KBM-7 (cell line): ENCODE results near the gene FNTB.
"Not testable (repeated sequence)": the region's sequence is repeated elsewhere in the genome, so short reads cannot be mapped to it uniquely, and the experiment has no call there.

Experiments used
- DNase-seq: peaks from one replicate; pipeline ENCODE4 v3.0.0-alpha.2; 2015
- in situ Hi-C: fragments of 300-500 bp; cut with MboI; formaldehyde crosslinking; loops from 2 replicates; pipeline ENCODE4 v1.14.3; 2020; ENCODE audit warnings: low sequenced_read_pairs, low pct_unique_long_range_greater_than_20kb, mixed read lengths

FNTB gene

DNA sequence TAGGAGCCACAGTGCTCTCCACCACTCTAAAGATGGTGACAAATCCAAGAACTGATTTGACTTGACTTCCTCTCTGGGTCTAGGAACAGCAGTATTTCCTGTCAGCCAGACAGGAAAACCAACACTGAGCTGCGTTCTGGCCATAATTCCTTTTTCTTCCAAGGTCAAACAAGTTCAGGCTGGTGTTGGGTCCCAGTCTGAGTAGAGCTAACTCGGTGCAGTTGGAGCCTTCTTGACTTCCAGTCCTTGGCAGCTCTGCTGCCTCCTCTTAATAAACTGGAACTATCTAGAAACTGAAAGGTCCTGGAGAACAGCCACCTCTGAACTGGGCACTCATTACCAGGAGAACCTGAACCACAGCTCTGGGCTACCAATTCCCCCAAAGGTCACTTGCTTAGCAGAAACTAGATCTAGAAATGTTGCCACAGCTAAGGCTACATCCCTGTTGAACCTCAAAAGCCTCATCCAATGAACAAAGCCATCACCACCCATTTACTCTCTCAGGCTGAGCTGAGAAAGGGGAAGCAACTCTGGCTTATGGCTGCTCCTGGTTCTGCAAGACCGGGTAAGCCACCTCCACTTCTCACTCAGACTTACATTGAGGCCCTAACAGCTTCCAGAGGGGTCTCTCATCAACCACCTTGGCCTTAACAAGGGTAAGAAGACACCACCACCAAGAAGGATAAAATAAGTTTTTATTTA is 87.9 kb downstream of the FNTB start:
- DNase-seq: peak; percentile 84
- in situ Hi-C loops: no loop called here

DNA sequence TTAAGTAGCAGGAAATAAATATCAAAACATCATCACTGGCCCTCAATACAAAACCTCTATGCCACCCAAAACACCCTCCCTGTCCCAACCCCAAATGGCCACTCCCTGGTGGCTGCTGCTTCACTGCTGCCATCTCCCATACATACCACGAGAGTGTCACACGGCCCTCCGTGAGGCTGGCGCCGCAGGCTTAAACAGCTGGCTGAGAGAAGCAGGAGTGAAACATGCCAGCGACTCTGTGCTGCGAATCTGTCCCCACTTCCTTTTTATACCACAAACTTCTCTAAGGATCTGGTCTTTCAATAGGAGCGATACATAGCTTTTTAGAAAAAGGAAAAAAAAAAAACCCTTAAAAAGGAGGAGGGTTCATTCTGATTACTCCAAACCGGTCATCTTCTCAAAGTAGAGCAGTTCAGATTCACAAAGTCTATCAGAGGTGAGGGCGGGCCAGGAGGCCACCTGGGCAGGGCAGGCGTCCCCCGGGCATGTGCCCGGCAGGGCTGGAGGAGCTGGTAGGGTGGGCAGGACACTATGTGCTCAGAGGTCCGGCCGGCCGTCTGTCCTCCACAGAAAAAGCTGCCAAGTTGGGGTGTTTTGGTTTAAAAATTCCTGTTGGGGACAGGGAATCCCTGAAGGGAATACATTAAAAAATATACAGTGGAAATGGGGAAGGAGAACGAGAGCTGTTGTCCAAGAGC is 89.1 kb downstream of the FNTB start:
- in situ Hi-C loops: no loop called here
- peak; percentile 73 for DNase-seq

DNA sequence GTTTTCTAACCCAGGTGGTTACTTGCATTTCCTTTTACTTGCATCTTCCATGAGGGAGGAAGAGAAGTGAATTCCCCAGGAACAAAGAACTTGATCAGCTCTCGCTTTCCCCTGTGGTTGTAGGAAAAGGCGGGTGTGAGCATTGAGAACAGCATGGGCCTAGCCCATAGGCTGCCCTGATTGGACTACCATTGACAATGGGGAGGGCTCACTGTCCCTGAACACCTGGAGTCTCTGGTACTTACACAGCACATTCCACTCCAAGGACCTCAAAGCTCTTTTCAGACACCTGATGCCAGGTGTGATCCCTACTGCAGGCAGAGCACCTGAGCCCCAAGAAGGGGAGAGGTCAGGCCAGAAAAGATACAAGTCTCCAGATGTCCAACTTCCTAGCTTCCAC is 90.6 kb downstream of the FNTB start:
- DNase-seq: no peak
- in situ Hi-C loops: no loop called here

DNA sequence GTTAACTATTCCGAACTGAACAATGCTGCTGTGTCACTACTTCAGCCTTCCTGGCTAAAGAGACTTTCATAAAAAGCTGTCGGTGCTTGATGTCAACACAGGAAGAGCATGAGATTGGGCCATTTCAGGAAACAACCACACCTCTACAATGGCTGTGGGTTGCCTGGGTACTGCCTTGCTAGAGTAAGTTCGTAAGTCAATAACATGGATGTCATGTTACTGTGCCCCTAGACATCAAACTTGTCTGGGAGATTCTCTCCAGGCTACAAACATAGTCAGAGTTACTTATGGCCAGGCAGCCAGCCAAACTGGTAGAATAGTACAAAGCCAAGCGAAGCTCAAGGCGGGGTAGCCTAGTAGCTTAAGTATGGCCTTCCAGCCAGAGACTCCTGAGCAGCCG is 92.5 kb downstream of the FNTB start:
- no peak for DNase-seq
- in situ Hi-C loops: no loop called here

DNA sequence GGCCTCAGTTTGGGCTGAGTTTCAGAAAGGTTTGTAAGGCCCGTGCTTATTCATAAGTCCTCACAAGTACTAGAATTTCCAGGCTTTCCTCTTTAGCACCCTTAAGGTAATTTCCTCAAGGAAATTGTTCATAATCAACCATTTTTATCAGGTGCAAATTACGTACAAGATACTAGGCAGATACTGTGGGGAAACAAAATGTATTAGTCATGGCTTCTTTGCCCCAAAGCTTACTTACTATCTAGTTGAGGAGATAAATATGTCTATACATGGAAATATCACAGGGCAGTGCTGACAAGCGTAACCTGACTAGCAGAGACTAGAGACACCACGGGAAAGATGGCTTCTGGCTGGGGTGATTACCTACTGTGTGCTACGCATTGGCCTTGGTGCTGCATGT is 93.1 kb downstream of the FNTB start:
- no peak for DNase-seq
- in situ Hi-C loops: no loop called here

DNA sequence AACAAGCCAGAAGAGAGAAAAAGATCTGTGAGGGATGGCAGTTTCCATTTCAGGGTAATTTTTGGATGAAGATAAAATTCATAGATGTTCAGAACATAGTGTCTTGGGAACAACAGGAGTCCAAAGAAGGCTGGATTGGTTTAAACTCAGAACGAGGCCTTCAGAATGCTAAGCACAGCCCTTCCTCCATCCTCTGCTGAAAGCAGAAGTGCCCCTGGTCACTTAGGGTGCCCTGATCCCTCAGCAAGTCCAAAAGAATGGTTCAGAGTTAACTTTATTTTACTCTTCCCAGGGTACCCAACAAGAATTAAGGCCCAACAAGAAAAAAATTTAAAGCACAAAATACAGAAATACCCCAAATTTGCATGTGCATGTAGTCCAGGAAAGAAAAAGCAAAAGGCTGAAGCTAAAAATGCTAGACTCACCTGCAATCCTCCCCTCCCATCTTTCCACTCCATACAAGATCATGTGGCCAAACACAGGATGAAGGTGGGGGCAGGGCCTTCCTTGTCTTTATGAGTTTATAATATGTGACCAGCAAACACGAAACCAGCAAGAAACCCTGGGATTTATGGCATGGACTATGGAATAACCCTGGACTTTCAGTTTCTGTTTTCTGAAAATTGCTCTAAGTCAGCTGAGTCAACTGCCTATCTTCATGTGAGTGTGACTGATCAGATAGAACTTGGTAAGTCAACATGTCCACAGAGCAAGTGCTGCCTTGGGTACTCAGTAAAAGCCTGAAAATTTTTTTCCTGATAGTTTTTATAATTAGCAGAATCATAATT is 94.5 kb downstream of the FNTB start:
- DNase-seq: no peak

DNA sequence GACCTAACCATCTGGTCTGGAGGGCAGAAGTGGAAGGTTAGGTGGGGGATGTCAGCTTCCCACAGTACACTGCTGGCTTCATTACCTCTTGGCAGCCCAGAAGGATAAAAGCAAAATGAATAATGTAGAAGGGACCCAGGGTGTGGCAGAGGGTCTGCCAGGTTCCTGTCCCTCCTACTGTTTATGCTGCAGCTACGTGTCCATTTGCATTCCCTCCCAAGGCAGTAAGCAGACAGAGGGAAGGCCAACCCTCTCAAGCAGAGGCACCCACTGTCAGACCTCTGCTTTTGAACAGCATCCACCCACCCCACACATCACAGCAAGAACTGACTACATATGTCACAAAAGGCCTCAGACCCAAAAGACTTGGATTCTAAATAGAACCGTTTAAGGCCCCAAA is 96.2 kb downstream of the FNTB start:
- in situ Hi-C loops: no loop called here
- DNase-seq: no peak

More for the DNA sequence above, 94.5 kb downstream of the FNTB start:
- in situ Hi-C loops: no loop called here

DNA sequence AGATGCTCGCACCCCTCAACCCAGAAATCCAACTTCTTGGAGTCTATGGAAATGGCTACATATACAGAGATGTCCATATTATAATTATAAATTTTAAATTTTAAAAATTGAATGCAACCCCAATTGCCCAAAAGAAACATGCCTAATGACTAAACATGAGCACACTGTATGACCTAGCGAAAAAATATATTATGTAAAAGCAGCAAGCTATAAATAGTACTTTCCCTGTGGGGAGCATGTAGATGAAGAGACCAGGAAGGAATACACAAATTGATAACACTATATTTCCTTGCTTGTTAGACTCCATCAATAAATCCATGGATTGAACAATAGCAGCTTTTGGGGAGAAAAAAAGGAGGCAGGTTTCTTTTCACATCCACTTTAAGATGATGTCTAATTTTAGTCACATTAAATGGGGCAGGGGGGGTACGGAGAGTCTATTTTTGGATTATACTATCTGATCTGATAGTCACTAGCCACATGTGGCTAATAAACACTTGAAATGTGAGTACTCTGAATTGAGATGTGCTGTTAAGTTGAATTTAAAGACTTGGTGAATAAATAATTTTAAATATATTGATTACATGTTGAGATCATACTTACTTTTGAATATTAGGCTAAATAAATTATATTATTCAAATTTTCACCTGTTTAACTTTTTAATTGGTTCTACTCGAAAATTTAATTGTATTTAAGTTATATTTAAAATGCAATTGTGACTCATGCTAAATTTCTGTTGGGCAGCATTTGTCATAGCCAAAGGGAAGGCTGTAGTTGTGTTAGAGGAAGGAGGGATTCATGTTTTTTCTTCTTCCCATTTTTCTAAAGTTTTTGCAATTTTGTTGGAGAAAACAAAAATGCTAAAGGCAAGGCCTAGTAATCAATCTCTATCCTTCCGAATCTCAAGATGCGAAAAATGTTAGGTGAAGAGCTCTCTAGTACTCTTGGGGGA is 98.1 kb downstream of the FNTB start:
- in situ Hi-C loops: no loop called here
- DNase-seq: no peak

DNA sequence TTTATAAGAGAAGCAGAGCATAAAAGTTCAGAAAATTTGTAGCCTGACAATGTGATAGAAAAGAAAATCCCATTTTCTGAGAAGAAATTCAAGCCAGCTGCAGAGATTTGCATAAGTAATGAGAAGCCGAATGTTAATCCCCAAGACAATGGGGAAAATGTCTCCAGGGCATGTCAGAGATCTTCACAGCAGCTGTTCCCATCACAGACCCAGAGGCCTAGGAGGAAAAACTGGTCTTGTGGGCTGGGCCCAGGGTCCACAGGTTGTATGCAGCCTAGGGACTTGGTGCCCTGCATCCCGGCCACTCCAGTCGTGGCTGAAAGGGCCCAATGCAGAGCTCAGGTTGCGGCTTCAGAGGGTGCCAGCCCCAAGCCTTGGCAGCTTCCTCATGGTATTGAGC is 100.0 kb downstream of the FNTB start:
- in situ Hi-C loops, DNase-seq: not testable (repeated sequence)

DNA sequence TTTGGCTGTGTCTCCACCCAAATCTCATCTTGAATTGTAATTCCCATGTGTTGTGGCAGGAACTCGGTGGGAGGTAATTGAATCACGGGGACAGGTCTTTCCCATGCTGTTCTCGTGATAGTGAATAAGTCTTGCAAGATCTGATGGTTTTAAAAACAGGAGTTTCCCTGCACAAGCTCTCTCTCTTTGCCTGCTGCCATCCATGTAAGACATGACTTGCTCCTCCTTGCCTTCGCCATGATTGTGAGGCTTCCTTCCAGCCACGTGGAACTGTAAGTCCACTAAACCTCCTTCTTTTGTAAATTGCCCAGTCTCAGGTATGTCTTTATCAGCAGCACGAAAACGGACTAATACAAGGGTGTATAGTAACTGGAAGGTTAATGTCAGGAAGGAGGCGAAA is 101.1 kb downstream of the FNTB start:
- DNase-seq, in situ Hi-C loops: not testable (repeated sequence)

DNA sequence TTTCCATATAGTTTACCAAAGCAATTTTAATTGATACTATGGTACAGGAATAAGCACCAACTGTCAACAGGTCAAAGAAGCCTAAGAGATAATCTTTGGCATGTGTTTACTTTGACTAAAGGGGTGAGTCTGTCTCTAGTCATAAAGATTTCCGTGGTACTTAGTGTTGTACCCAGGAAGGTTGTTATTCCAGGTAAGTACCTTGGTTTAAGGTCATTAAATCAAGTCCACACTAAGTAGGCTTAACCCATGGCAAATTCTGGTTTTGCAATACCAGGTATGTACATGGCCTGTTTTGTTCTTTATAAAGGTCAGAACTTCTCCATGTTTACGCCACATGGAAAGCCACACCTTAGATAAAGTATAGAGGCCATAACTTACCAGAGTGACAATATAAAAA is 105.7 kb downstream of the FNTB start:
- in situ Hi-C loops: no loop called here
- DNase-seq: no peak

DNA sequence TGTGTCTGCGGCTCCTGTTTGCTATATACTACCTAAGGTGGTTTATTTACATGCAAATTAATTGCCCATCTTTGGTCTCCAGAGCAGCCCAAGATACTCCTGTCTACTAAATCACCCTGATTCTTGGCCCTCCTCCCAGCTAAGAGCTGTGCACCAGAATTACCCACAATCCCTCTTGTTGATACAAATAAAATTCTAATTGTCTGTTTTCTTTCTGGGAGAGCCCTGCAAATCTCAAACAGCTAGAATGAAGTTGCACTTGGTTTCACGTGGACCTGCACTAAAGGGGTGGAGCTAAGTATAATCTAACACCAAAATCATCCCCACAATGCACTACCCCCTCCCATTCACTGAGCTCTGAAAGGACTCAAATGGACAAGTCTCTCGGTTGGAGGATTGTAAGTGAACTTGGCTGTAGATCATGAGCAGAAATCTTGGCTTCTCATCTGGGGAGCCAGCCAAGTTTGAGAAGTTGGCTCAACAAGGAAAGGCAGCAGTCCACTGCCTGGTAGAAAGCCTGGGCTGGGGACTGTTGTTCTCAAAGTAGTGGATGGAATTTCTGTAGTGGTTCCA is 109.0 kb downstream of the FNTB start:
- in situ Hi-C loops: no loop called here
- no peak for DNase-seq

DNA sequence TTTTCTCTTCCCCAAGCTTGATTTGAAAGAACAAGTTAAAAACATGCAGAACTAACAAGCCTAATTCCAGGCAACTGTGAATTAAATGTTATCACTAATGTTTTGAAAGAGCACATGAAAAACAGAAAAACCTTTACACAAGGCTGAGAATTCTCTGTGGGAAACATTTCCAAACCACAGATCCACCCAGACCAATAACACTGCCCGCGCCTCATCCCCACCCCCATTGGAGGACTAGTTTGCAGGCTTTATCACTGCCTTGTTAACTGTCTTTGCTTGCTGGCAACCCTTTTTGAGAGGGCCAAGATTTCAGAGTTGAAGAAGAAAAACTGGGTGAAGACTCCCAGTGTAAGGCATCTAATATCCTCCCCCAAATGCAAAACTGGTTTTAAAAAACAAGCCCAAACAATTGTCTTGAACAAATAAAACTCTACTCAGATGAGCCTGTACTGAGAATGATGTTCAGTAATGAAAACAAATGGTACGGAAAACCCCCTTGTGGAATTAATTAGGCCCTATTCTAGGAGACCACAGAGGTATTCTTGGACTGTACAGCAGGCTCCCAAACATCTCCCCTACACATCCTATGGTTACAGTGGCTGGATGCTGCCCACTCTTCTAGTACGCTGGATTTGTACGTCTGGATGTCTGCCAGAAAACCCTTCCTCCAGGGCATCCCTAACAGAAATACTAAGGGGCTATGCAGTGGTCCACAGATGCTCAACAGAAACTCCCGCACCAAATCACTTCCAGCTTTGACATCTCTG is 109.8 kb downstream of the FNTB start:
- DNase-seq: no peak
- in situ Hi-C loops: no loop called here

DNA sequence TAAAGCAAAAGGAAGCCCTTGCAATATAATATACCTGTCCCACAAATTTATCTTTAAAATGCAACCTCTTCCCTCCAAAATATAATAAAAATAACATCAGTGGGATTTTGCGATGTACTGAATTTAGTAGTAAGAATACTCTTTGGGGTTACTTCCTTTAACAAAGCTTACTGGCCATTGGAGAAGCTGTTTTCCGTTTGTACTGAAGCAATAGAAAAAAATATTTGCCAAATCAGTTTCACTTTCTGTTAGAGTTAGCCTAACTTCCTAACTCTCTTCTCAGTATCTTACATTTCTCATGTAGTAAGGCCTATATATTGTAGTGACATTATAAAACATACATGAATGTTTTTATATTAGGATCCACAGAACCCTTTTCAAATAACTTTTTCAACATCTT is 111.9 kb downstream of the FNTB start:
- in situ Hi-C loops: no loop called here
- DNase-seq: peak; percentile 48

DNA sequence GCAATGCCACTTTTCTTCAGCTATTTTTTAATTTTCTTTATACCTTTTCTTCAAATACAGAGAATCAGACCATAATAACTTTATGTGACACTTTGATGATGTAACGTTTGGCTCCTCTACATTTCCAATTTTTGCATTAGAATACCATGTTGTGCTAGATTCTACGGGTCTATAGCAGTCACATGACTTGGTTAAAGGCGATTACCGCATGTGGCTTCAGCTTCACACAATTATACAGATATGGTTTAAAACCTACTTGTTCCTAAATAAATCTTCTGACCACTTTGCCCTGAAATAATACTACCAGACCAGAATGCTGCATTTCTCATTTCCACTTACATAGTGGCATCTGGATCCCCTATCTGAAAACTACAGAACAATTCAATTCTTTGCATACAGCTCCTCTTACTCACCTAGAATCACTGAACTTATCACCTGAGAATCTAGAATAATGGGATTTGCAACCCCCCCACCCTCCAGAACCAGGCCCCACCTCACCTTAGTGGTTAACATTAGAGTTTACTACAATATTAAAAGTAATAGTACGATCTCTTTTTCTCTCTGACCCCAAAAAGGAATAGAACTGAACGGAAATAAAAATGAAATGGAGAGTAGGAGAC is 114.3 kb downstream of the FNTB start:
- in situ Hi-C loops: no loop called here
- no peak for DNase-seq

DNA sequence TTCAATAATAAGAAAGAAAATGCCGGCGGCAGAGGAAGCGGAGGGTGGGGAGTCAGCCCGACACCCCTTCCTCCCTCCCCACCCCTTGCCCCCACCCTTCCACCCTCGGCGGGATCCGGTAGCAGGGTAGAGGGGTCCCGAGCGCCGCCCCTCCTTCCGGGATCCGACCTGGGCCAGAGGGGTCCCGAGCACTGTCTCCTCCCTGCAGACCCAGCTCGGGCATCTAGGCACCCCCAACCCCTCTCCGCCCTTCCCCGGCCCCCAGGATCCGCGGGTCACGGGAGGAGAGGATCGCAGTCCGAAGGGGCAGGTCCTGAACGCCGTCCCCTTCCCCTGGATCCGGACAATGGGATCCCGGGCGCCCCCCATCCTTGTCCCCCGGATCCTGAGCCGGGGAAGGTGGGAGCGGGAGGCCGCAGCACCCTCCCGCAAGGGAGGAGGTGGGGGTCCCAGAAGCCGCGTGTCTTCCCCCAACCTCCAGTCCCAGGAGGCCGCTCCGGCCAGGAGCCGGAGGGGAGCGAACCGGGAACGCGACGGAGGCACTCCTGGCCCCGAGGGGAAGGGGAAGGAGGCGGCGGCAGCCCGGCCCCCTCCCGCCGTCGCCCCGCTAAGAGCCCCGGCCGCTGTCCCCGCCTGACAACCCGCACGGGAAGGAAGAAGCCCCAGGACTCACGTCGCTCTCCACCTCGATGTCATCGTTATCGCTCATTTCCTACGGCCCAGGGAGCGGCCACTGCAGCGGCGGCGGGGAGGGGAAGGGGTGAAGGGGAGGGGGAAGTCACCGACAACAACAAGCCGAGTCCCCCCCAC is 115.1 kb downstream of the FNTB start:
- no peak for DNase-seq
- in situ Hi-C loops: no loop called here
